ENCODE results near the gene SMIM43.
"Not testable (repeated sequence)": the region's sequence is repeated elsewhere in the genome, so short reads cannot be mapped to it uniquely, and the experiment has no call there.

Gene SMIM43

GRCh38 chr4:121784401-121784800 is 19.4 kb upstream of the SMIM43 start:
- no peak for DNase-seq (ENCODE audit: insufficient read length, low spot score)
- FAIRE-seq: no peak

- FAIRE-seq (no peak), DNase-seq (ENCODE audit: insufficient read length, low spot score) (no peak)
Observed at GRCh38 chr4:121783210-121783609, 18.2 kb upstream of the SMIM43 start.

- no peak for DNase-seq (ENCODE audit: insufficient read length, low spot score)
- FAIRE-seq: no peak
Observed at GRCh38 chr4:121778991-121779628, 14.1 kb upstream of the SMIM43 start.

GRCh38 chr4:121777625-121778024 is 12.7 kb upstream of the SMIM43 start:
- DNase-seq (ENCODE audit: insufficient read length, low spot score) (no peak), FAIRE-seq (no peak)

GRCh38 chr4:121776610-121777401 is 11.8 kb upstream of the SMIM43 start:
- DNase-seq (ENCODE audit: insufficient read length, low spot score) (no peak), FAIRE-seq (no peak)

GRCh38 chr4:121773883-121774282 is 8.9 kb upstream of the SMIM43 start:
- DNase-seq (ENCODE audit: insufficient read length, low spot score): no peak
- FAIRE-seq: no peak

GRCh38 chr4:121771869-121772268 is 6.9 kb upstream of the SMIM43 start:
- no peak for DNase-seq (ENCODE audit: insufficient read length, low spot score)
- FAIRE-seq: no peak

GRCh38 chr4:121769341-121769740 is 4.4 kb upstream of the SMIM43 start:
- no peak for FAIRE-seq
- DNase-seq (ENCODE audit: insufficient read length, low spot score): no peak

- FAIRE-seq (no peak), DNase-seq (ENCODE audit: insufficient read length, low spot score) (no peak)
Observed at GRCh38 chr4:121767166-121767565, 2.2 kb upstream of the SMIM43 start.

- DNase-seq (ENCODE audit: insufficient read length, low spot score): no peak
- no peak for FAIRE-seq
Observed at GRCh38 chr4:121765971-121766538, 1.1 kb upstream of the SMIM43 start.

GRCh38 chr4:121765368-121765705 is 373 bp upstream of the SMIM43 start:
- DNase-seq (ENCODE audit: insufficient read length, low spot score) (no peak), FAIRE-seq (no peak)

- FAIRE-seq (no peak), DNase-seq (ENCODE audit: insufficient read length, low spot score) (no peak)
Observed at GRCh38 chr4:121764303-121764701, 662 bp downstream of the SMIM43 start.

GRCh38 chr4:121760205-121760604 is 4.8 kb downstream of the SMIM43 start:
- DNase-seq (ENCODE audit: insufficient read length, low spot score) (no peak), FAIRE-seq (no peak)

GRCh38 chr4:121758925-121759568 is 5.9 kb downstream of the SMIM43 start:
- no peak for DNase-seq (ENCODE audit: insufficient read length, low spot score)
- no peak for FAIRE-seq

GRCh38 chr4:121752142-121752541 is 12.8 kb downstream of the SMIM43 start:
- DNase-seq (ENCODE audit: insufficient read length, low spot score); FAIRE-seq: not testable (repeated sequence)

- FAIRE-seq (no peak), DNase-seq (ENCODE audit: insufficient read length, low spot score) (no peak)
Observed at GRCh38 chr4:121749225-121749624, 15.7 kb downstream of the SMIM43 start.

GRCh38 chr4:121742794-121743193 is 22.2 kb downstream of the SMIM43 start:
- DNase-seq (ENCODE audit: insufficient read length, low spot score) (no peak), FAIRE-seq (no peak)

- FAIRE-seq: no peak
- DNase-seq (ENCODE audit: insufficient read length, low spot score): no peak
Observed at GRCh38 chr4:121741751-121742150, 23.2 kb downstream of the SMIM43 start.

- no peak for FAIRE-seq
- DNase-seq (ENCODE audit: insufficient read length, low spot score): no peak
Observed at GRCh38 chr4:121740796-121741409, 24.1 kb downstream of the SMIM43 start.

- no peak for DNase-seq (ENCODE audit: insufficient read length, low spot score)
- no peak for FAIRE-seq
Observed at GRCh38 chr4:121739575-121739974, 25.4 kb downstream of the SMIM43 start.
